H4 (cell line): Measurements from ENCODE around the gene ENTPD6. TPM values are rescaled to one million over a fixed set of nuclear protein-coding genes. Genes with fewer than 3 reads are reported as not detected.
"Not testable (repeated sequence)": the region's sequence is repeated elsewhere in the genome, so short reads cannot be mapped to it uniquely, and the experiment has no call there.

Experiments
- DNase-seq: peaks from one replicate; pipeline ENCODE4 v3.0.0-alpha.2; 2015; ENCODE audit warnings: low spot score
- total RNA-seq: library from RNA; depleted of rRNA; stranded (reverse); fragments of >200 nt; shearing (Covaris generic); gene quantifications from 2 replicates; pipeline ENCODE4 v1.2.3, GENCODE V29; 2014

The ENTPD6 gene
- total RNA-seq, 1 experiment from 2014 or later, result 22.3 TPM

GRCh38 chr20:25223179-25223661, 27.7 kb downstream of the ENTPD6 start:
- DNase-seq, result peak; percentile 96

- no peak for DNase-seq
These were observed 28.5 kb downstream of the ENTPD6 start for GRCh38 chr20:25223765-25224720.

- DNase-seq, result no peak
These were observed 29.4 kb downstream of the ENTPD6 start for GRCh38 chr20:25224941-25225340.

GRCh38 chr20:25225642-25226432, 30.3 kb downstream of the ENTPD6 start:
- DNase-seq, result no peak

GRCh38 chr20:25226433-25227316, 31.2 kb downstream of the ENTPD6 start:
- DNase-seq, result peak; percentile 64

GRCh38 chr20:25227317-25227831, 31.9 kb downstream of the ENTPD6 start:
- peak; percentile 43 for DNase-seq

- no peak for DNase-seq
These were observed 34.1 kb downstream of the ENTPD6 start for GRCh38 chr20:25229486-25230165.

- no peak for DNase-seq
These were observed 34.8 kb downstream of the ENTPD6 start for GRCh38 chr20:25230166-25230831.

GRCh38 chr20:25233016-25233772, 37.7 kb downstream of the ENTPD6 start:
- DNase-seq, result peak; percentile 61

GRCh38 chr20:25234009-25234849, 38.7 kb downstream of the ENTPD6 start:
- not testable (repeated sequence) for DNase-seq

GRCh38 chr20:25236450-25237304, 41.2 kb downstream of the ENTPD6 start:
- no peak for DNase-seq

- DNase-seq, result peak; percentile 99
These were observed 42.3 kb downstream of the ENTPD6 start for GRCh38 chr20:25237610-25238318.

GRCh38 chr20:25238319-25239037, 43.0 kb downstream of the ENTPD6 start:
- DNase-seq, result no peak

GRCh38 chr20:25239387-25240370, 44.2 kb downstream of the ENTPD6 start:
- DNase-seq, result no peak
